Gastroesophageal sphincter (tissue), 3 donors: ENCODE results near the gene EZH1.

ENCODE experiments used
- CTCF ChIP-seq, 4 experiments: fragments of 200-600 bp in 2 of 4; fragments of 450-650 bp in 2 of 4; sonication (generic) in 1 of 4; IDR thresholded peaks; one replicate each; pipeline ENCODE4 v1.5.1; 2017 to 2019; ENCODE audit warnings: antibody characterized with exemption in 4 of 4, mild to moderate bottlenecking in 2 of 4, moderate library complexity in 2 of 4
- EP300 ChIP-seq: sonication (generic); formaldehyde crosslinking; IDR thresholded peaks from one replicate; pipeline ENCODE4 v1.6.1; 2017; ENCODE audit warnings: antibody characterized with exemption, mild to moderate bottlenecking
- POLR2A ChIP-seq, 2 donors: fragments of 450-650 bp; IDR thresholded peaks; one replicate each; pipeline ENCODE4 v1.6.1; 2017; ENCODE audit warnings: antibody characterized with exemption in 2 of 2, mild to moderate bottlenecking in 2 of 2, moderate library complexity in 1 of 2
- POLR2AphosphoS5 ChIP-seq: sonication (generic); formaldehyde crosslinking; IDR thresholded peaks from one replicate; pipeline ENCODE4 v1.6.1; 2017; ENCODE audit warnings: antibody characterized with exemption

GRCh38 chr17:42743595-42744282, 1.1 kb downstream of the EZH1 start:
- TF ChIP-seq POLR2A (IDR thresholded peaks at IDR 0.05) (no peak), CTCF (IDR thresholded peaks at IDR 0.05) (no peak), EP300 (no peak), POLR2AphosphoS5 (no peak)
